Vagina (tissue), 2 donors: ENCODE measurements around the gene SLC3A2.

Experiments
- POLR2A ChIP-seq, 2 donors: fragments of 450-650 bp; IDR thresholded peaks; one replicate each; pipeline ENCODE4 v1.6.1; 2017; ENCODE audit warnings: antibody characterized with exemption in 2 of 2, mild to moderate bottlenecking in 2 of 2, moderate library complexity in 2 of 2
- TF ChIP-seq, protein P1 (sequence below), 3 experiments: fragments of 450-650 bp in 2 of 3; fragments of 200-600 bp in 1 of 3; sonication (generic) in 1 of 3; IDR thresholded peaks; one replicate each; pipeline ENCODE4 v1.5.1; 2017 to 2019; ENCODE audit warnings: antibody characterized with exemption in 3 of 3, mild to moderate bottlenecking in 2 of 3, moderate library complexity in 2 of 3

DNA sequence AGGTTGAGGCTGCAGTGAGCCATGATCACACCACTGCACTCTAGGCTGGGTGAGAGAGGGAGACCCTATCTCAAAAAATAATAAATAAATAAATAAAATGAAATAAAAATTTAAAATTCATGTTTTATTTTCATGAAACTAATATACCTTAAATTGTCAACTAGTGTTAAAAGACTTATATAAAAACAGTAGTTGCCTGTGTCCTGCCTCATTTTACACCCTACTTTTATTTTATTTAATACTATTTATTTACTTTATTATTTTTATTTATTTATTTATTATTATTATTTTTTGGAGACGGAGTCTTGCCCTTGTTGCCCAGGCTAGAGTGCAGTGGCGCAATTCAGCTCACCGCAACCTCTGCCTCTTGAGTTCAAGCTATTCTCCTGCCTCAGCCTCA lies 36.5 kb upstream of the SLC3A2 start:
- TF ChIP-seq, protein P1, sequence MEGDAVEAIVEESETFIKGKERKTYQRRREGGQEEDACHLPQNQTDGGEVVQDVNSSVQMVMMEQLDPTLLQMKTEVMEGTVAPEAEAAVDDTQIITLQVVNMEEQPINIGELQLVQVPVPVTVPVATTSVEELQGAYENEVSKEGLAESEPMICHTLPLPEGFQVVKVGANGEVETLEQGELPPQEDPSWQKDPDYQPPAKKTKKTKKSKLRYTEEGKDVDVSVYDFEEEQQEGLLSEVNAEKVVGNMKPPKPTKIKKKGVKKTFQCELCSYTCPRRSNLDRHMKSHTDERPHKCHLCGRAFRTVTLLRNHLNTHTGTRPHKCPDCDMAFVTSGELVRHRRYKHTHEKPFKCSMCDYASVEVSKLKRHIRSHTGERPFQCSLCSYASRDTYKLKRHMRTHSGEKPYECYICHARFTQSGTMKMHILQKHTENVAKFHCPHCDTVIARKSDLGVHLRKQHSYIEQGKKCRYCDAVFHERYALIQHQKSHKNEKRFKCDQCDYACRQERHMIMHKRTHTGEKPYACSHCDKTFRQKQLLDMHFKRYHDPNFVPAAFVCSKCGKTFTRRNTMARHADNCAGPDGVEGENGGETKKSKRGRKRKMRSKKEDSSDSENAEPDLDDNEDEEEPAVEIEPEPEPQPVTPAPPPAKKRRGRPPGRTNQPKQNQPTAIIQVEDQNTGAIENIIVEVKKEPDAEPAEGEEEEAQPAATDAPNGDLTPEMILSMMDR (IDR thresholded peaks at IDR 0.05), result no peak
- no peak for TF ChIP-seq POLR2A (IDR thresholded peaks at IDR 0.05)
